WERI-Rb-1 (cell line): ENCODE results near the gene PTPN12.

Experiments used
- DNase-seq: peaks from one replicate; pipeline ENCODE4 v3.0.0-alpha.2; 2020
- H3K27ac ChIP-seq: fragments of 250-450 bp; sonication (Bioruptor Pico); 2 replicates; pipeline ENCODE4 v1.5.1; 2020; ENCODE audit warnings: mild to moderate bottlenecking, moderate library complexity
- H3K27me3 ChIP-seq: fragments of 250-450 bp; sonication (Bioruptor Pico); 2 replicates; pipeline ENCODE4 v1.5.1; 2021; ENCODE audit warnings: mild to moderate bottlenecking, low read depth, moderate library complexity; ENCODE audit not compliant: insufficient read depth, severe bottlenecking
- H3K36me3 ChIP-seq: fragments of 250-450 bp; sonication (Bioruptor Pico); 2 replicates; pipeline ENCODE4 v1.5.1; 2020; ENCODE audit warnings: mild to moderate bottlenecking, moderate library complexity
- H3K4me3 ChIP-seq: 2 replicates; pipeline ENCODE4 v1.5.1; 2011; ENCODE audit warnings: low read depth, mild to moderate bottlenecking, control low read depth, low read length
- H3K9me3 ChIP-seq: fragments of 250-450 bp; sonication (Bioruptor Pico); 2 replicates; pipeline ENCODE4 v1.5.1; 2021; ENCODE audit warnings: mild to moderate bottlenecking, moderate library complexity; ENCODE audit not compliant: severe bottlenecking
- CTCF ChIP-seq: IDR thresholded peaks from 2 replicates; pipeline ENCODE4 v1.5.1; 2011; ENCODE audit warnings: low read depth, mild to moderate bottlenecking, control low read depth, inconsistent platforms, low read length

Gene PTPN12

GRCh38 chr7:77684030-77684429 is 146.9 kb downstream of the PTPN12 start:
- Histone ChIP-seq H3K27me3 (no peaks in the 10 kb centered on the region), H3K27ac (no peak overlapping the region)

DNA sequence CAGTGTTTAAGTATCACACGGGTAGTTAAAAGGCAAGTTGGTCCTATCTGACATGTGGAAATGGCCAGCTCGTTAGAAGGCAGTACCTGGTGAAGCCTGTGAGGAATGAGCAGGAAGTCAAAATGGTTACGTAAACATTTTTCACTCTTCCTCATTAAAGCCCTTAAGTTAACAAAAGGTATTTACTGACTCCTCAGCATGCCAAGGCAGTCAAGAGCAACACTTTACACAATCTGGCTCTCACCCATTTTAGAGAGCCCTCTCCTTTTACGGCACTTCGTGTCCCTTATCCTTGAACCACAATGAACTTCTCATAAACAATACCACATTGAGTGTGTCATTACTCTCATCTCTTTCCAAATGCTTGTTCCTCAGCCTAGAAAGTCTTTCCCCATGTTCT is 148.1 kb downstream of the PTPN12 start:
- H3K4me3 ChIP-seq = no peak overlapping the region
- no peak for TF ChIP-seq CTCF
- no peak overlapping the region for H3K27ac ChIP-seq
- H3K9me3 ChIP-seq = no peaks in the 10 kb centered on the region
- no peaks in the 10 kb centered on the region for H3K27me3 ChIP-seq
- peaks cover 38% of the 10 kb centered on the region for H3K36me3 ChIP-seq
- no peak for DNase-seq

More at GRCh38 chr7:77684030-77684429, 146.9 kb downstream of the PTPN12 start:
- TF ChIP-seq CTCF = no peak
- no peak for DNase-seq
- Histone ChIP-seq H3K4me3 (no peak overlapping the region), H3K9me3 (no peaks in the 10 kb centered on the region), H3K36me3 (peaks cover 34% of the 10 kb centered on the region)

DNA sequence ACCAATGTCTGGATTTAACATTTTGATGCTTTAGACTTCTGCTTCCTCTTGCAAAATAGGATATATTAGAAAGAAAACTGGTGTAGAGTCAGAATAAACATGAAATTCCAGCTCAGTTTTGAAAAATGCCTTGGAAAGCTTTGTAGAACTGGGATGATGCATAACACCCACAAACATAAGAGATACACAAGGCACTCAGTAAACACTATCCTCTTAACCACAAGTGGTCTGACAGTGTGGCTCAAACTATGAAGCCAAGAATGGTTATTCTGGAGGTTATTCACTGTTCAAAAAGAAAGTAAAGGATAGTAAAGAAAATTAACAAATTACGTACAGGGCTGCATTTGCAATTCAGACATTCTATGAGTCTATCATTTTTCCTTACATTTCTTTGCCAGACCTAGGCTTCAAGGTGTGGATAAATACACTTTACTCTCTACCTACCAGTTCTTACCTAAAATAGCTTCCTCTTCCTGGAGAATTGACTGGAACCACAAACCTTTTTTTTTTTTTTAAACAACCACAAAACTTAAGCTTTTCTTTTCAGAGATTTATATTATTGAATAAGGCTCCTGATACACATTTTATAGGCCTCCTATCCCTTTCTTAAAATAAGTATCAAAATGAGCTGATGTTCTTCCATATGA is 150.1 kb downstream of the PTPN12 start:
- no peak overlapping the region for H3K4me3 ChIP-seq
- no peaks in the 10 kb centered on the region for H3K9me3 ChIP-seq
- peaks cover 45% of the 10 kb centered on the region for H3K36me3 ChIP-seq

GRCh38 chr7:77687747-77688144 is 150.7 kb downstream of the PTPN12 start:
- H3K27ac ChIP-seq = no peak overlapping the region
- H3K36me3 ChIP-seq = peaks cover 40% of the 10 kb centered on the region
- H3K4me3 ChIP-seq = no peak overlapping the region
- H3K9me3 ChIP-seq = no peaks in the 10 kb centered on the region
- no peaks in the 10 kb centered on the region for H3K27me3 ChIP-seq
- TF ChIP-seq CTCF = no peak
- no peak for DNase-seq

More for the DNA sequence above, 150.1 kb downstream of the PTPN12 start:
- no peak overlapping the region for H3K27ac ChIP-seq
- no peak for DNase-seq
- H3K27me3 ChIP-seq = no peaks in the 10 kb centered on the region
- TF ChIP-seq CTCF = no peak
